Activated T-cell treated with anti-CD3 and anti-CD28 coated beads for 24 hours (primary cell): ENCODE measurements around the gene ZNF219.

ENCODE experiments used
- DNase-seq: peaks from one replicate; pipeline ENCODE4 v3.0.0-alpha.2; 2020; ENCODE audit warnings: low read depth

The ZNF219 gene

GRCh38 chr14:21066882-21067502 is 31.5 kb downstream of the ZNF219 start:
- DNase-seq: no peak

- DNase-seq: no peak
These were observed 35.0 kb downstream of the ZNF219 start for GRCh38 chr14:21063479-21063878.

DNA sequence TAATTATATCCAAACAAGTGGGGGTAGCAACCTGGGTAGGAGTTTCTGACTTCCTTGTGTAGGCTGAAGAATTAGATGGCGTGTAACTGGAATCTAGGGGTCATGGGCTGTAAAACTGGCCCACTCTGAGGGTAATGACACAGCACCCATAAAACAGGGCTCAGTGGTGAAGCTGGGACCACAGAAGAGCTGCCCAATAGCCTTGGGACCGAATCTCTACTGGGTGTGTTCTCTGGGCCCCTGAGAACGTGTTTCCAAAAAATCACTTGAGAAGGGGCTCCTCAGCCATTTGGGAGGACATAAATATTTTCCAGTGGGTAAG is 37.1 kb downstream of the ZNF219 start:
- DNase-seq: no peak

GRCh38 chr14:21060614-21061346 is 37.7 kb downstream of the ZNF219 start:
- no peak for DNase-seq

DNA sequence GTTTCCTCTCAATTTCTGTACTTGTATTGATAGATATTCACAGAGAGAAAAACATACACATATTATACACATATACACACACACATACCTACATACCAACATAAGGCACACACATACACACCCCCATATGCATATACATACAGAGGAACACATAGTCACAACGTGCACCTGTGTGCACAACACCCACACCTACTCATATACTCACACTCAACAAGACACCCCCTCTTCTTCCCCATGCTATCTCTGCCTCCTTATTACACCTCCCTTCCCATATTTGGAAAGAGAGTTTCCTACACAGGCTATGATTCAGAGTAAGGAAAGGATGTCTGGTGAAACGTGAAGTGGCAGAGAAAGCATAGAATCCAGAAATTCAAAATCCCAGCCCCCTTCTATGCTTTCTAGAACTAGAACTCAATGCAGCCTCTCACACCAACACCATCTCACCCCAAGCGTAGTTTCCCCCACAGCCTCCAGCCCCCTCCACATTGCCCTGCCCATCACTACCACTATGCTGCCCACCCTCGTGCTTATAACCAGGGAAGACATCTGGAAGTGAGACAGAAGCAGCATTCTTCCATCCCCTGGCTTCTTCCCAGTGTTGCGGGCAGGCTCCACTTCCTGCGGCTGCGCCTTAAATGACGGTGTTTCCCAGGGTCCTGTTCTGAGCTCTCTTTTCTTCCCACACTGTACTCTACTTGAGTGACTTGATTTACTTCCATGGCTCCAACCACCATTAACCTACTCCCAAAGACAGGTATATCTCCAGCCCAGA is 38.4 kb downstream of the ZNF219 start:
- DNase-seq: no peak

GRCh38 chr14:21058903-21059302 is 39.6 kb downstream of the ZNF219 start:
- no peak for DNase-seq

- no peak for DNase-seq
These were observed 40.4 kb downstream of the ZNF219 start, which contains the start of gene RNASE8 for GRCh38 chr14:21057803-21058675. TSS of gene RNASE8 (plus strand) at chr14:21057822. CDS start at chr14:21057893, 71 bp downstream.

DNA sequence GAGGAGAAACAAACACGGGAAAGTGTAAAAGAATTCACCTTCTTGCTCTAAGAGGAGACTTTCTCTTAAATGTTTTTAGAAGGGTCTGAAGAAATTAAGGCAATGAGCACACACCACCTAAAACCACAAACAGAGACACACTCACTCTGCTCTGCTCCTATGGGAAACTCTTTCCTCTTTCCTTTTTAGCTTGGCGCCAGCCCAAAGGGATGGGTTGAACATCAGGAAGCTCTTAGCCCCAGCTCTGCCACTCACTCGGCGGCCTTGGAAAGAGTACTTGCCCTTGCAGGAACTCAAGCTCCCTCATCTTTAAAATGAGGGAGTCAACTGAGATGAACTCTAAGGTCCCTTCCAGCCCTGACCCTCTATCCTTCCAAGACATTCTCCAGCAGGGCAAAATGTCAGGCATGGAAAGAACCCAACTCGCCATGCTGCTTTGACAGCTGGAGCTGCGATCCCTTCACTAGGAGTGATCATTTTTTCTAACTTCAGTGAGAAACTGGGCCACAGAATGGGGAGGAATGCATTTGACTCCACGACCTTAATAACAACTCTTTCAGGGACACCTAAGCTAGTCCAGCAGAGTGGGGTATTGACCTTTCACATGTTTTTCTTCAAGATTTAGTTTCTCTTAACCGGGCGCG is 41.8 kb downstream of the ZNF219 start:
- no peak for DNase-seq

- no peak for DNase-seq
These were observed 42.9 kb downstream of the ZNF219 start for GRCh38 chr14:21055432-21056117.

DNA sequence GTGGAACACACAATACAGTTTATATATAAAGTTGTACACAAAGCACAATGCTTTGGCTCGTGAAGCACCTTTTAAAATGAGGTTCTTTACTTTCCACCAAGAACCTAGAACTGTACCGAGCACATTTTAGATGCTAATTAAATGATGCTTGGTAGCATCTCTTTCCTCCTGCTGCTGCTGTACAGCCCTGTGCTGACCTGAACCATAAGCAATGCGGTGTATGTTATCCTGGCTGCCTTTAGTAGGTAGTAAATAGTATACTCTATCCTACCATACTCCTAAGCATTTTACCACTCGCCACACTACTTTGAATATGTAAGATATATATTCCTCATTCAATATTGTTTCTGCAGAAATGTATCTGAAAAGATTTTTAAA is 43.7 kb downstream of the ZNF219 start:
- no peak for DNase-seq

- DNase-seq: no peak
These were observed 44.2 kb downstream of the ZNF219 start for GRCh38 chr14:21054123-21054767.

DNA sequence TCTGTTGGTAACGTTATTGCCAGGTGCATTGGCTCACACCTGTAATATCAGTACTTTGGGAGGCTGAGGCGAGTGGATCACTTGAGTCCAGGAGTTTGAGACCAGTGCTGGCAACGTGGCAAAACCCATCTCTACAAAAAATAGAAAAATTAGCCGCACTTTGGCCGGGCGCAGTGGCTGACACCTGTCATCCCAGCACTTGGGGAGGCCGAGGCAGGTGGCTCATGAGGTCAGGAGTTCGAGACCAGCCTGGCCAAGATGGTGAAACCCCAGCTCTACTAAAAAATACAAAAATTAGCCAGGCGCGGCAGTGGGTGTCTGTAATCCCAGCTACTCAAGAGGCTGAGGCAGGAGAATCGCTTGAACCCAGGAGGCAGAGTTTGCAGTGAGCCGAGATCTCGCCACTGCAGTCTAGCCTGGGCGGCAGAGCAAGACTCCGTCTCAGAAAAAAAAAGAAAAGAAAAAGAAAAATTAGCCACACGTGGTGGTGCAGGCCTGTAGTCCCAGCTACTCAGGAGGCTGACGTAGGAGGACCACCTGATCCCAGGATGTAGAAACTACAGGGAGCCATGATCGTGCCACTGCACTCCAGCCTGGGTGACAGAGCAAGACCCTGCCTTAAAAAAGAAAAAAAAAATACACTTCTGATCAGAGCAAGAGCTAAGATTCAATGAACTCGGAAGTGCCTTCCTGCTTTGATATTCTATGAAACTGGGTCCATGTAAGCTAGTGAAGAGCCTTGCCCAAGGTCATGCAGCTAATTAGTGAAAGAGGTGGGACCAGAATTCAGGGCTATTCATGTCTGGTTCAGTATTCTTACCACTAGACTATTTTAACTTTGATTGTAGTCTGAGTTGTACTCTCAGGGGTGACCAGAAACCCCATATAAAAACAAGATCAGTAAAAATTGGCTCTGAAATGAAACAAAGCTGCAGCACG is 45.0 kb downstream of the ZNF219 start:
- DNase-seq: no peak

DNA sequence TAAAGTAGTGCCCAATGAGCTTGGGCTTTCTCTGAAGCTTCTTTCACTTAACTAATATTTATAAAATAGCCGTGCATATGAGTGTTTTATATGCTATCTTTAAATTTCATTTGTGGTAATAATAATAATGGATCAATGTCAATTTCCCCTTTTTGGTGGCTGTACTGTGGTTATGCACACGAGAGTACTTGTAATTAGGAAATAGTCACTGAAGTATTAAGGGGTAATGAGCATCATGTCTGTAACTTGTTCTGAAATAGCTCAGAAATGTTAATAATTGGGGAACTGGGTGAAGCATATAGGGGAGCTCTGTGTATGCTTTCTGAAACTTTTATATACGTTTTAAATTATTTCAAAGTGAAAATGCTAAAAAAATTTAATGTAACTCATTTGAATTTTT is 47.9 kb downstream of the ZNF219 start:
- no peak for DNase-seq

DNA sequence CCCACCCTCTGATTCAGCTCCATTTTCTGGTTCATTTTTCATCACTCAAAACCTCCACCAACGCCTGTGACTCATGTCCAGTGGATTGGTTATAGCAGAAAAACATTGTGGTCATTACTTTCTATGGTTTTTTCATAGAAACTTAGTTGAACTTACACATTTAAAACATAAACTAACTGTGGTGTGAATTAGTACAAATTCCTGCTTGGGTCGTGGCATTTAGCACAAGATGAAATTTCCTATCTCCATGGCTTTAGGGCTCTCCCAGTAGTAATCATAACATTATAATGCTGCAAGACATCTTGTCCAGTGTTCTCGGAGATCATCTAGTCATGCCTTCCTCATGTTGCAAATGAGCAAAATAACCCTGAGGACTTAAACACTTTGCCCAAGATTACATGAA is 49.2 kb downstream of the ZNF219 start:
- no peak for DNase-seq

DNA sequence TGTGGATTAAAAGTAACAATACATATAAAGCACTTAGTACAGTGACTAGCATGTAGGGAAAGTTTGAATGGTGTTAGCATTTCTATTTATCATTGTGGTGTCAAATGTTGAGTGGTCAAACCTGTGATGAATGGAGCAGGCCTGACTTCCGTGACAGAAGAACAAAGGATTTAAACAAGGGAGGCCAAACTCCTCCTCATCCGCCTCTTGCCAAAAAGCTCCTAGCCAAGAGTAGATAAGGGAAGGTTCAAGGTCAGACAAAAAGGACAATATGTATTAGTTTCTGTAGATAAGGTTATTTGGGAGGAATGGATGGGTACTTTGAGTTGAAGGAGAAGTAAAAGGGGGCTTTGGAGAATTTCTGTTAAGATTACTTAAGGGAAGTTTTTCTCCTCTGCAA is 49.8 kb downstream of the ZNF219 start:
- no peak for DNase-seq

DNA sequence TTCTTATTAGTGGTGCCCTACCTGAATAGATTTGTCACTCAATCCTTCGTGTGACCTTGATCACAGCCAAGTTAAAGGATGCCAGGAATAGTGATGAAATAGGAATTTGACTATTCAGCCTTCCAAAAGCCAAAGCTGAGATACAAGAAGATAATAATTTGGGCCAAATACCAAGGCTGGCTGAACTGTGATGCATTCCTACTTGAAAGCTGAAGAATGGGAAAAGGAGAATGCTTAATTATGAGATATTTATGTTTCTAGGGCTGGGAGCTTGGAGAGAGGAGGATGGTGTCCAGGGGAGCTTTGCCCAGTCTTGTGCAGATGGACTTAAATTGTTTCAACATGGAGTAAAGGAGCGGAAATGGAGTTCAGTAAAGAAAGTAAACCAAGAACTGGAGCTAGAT is 51.1 kb downstream of the ZNF219 start:
- DNase-seq: no peak

DNA sequence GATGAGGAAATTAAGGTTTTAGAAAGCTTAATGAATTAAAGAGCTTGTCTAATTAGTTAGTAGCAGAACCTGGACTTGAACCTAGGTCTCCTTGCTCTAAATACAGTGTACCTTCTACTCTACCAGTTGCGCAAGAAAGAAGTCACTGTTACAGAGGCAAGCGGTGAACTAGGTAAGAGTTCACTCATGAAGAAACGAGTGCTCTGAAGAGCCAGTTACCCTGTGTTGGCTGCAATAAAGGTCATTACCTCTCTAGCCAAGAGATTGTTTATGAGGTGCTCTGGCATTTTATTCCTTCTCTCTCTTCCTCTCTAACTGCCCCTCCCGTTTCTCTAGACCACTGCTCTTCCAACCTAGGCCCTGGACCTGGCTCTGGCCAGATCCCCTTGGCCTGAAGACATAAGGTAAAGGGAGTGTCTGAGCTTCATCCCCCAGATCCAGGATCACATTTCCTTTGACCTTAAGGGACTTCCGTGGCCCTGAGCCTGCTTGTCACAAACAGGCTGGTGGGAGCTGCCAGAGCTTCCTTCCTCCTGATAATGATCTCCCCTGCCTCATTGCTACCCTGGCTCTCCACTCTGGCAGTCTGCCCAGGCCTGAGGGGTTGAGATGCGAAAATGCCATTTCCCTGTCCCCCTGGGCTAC is 54.4 kb downstream of the ZNF219 start:
- no peak for DNase-seq

DNA sequence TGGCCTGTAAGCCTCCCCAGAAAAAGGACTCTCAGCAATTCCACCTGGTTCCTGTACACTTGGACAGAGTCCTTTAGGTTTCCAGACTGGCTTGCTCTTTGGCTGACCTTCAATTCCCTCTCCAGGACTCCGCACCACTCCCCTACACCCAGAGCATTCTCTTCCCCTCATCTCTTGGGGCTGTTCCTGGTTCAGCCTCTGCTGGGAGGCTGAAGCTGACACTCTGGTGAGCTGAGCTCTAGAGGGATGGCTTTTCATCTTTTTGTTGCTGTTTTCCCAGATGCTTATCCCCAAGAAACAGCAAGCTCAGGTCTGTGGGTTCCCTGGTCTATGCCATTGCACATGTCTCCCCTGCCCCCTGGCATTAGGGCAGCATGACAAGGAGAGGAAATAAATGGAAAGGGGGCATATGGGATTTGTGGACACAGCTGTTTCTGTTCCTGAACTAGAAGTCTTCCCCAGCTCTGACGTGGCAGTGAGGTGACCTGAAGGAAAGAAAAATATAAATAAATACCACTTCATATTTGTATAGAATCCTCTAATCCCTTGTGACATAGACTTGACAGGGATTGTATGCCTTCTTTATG is 55.0 kb downstream of the ZNF219 start:
- DNase-seq: no peak

GRCh38 chr14:21042918-21043317 is 55.5 kb downstream of the ZNF219 start:
- DNase-seq: no peak
